Measurements from ENCODE around the gene PHC3.

Gene PHC3

GRCh38 chr3:170038434-170039110 is 143.0 kb downstream of the PHC3 start:
- no peak for DNase-seq (ENCODE audit: low read depth)
- H3K4me3 ChIP-seq (ENCODE audit: low read depth, low read length): peak overlapping the region; percentile 50
- TF ChIP-seq, protein P1, sequence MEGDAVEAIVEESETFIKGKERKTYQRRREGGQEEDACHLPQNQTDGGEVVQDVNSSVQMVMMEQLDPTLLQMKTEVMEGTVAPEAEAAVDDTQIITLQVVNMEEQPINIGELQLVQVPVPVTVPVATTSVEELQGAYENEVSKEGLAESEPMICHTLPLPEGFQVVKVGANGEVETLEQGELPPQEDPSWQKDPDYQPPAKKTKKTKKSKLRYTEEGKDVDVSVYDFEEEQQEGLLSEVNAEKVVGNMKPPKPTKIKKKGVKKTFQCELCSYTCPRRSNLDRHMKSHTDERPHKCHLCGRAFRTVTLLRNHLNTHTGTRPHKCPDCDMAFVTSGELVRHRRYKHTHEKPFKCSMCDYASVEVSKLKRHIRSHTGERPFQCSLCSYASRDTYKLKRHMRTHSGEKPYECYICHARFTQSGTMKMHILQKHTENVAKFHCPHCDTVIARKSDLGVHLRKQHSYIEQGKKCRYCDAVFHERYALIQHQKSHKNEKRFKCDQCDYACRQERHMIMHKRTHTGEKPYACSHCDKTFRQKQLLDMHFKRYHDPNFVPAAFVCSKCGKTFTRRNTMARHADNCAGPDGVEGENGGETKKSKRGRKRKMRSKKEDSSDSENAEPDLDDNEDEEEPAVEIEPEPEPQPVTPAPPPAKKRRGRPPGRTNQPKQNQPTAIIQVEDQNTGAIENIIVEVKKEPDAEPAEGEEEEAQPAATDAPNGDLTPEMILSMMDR (conservative IDR thresholded peaks at IDR 0.05; ENCODE audit: low read depth, low read length): no peak

Data from choroid plexus epithelial cell (primary cell).